Natural killer cell (primary cell): Measurements from ENCODE around the gene CD58. TPM values are rescaled to one million over a fixed set of nuclear protein-coding genes. Genes with fewer than 3 reads are reported as not detected.

Experiments
- ATAC-seq, 3 donors: fragments of 150-1000 bp in 2 of 3; fragments of 200-7000 bp in 1 of 3; cut with Tn5 transposase; 1 replicate in 1 of 3; 2 replicates in 2 of 3; pipeline ENCODE4 v1.10.0; 2021; ENCODE audit warnings: mild to moderate bottlenecking in 2 of 3, moderate library complexity in 2 of 3
- DNase-seq, 2 donors: peaks; one replicate each; pipeline versions ENCODE4 v3.0.0 to v3.0.0-alpha.2; 2013 to 2021; ENCODE audit warnings: mixed read lengths in 1 of 2
- H3K27ac ChIP-seq: one replicate; pipeline ENCODE4 v1.5.1; 2013; ENCODE audit warnings: mild to moderate bottlenecking, low read length
- H3K27me3 ChIP-seq: one replicate; pipeline ENCODE4 v1.6.1; 2013; ENCODE audit warnings: low read length; ENCODE audit not compliant: control insufficient read depth, insufficient read depth
- H3K36me3 ChIP-seq: one replicate; pipeline ENCODE4 v1.6.1; 2013; ENCODE audit warnings: low read length; ENCODE audit not compliant: control insufficient read depth, insufficient read depth
- H3K4me1 ChIP-seq: one replicate; pipeline ENCODE4 v1.6.1; 2013; ENCODE audit warnings: low read length; ENCODE audit not compliant: control insufficient read depth, insufficient read depth
- H3K4me3 ChIP-seq: one replicate; pipeline ENCODE4 v1.5.1; 2013; ENCODE audit warnings: low read length
- H3K9me3 ChIP-seq: one replicate; pipeline ENCODE4 v1.6.1; 2013; ENCODE audit warnings: low read length; ENCODE audit not compliant: control insufficient read depth, insufficient read depth
- H3K27ac Mint-ChIP-seq, 2 donors: one replicate each; pipeline ENCODE4 v1.8.0; 2022; ENCODE audit warnings: mild to moderate bottlenecking in 2 of 2, mixed read lengths in 2 of 2, moderate library complexity in 1 of 2
- H3K27me3 Mint-ChIP-seq, 2 donors: one replicate each; pipeline ENCODE4 v1.8.0; 2022; ENCODE audit warnings: low read depth in 2 of 2, mixed read lengths in 2 of 2
- H3K36me3 Mint-ChIP-seq: one replicate; pipeline ENCODE4 v1.8.0; 2022; ENCODE audit warnings: mixed read lengths
- H3K4me1 Mint-ChIP-seq, 2 donors: one replicate each; pipeline ENCODE4 v1.8.0; 2022; ENCODE audit warnings: mixed read lengths in 2 of 2
- H3K4me3 Mint-ChIP-seq: one replicate; pipeline ENCODE4 v1.8.0; 2022; ENCODE audit warnings: mild to moderate bottlenecking, moderate library complexity, mixed read lengths
- H3K9me3 Mint-ChIP-seq, 2 donors: one replicate each; pipeline ENCODE4 v1.8.0; 2022; ENCODE audit warnings: mixed read lengths in 2 of 2
- WGBS: methylation state at CpG from one replicate; pipeline ENCODE4 v1.1.7; 2013; ENCODE audit warnings: missing lambda C conversion rate; ENCODE audit not compliant: insufficient coverage; 5-methylcytosine and 5-hydroxymethylcytosine counted together
- intact Hi-C: fragments of 100-400 bp; cut with micrococcal nuclease; formaldehyde crosslinking; loops from one replicate; pipeline ENCODE4 v1.14.2; 2022
- total RNA-seq, 4 donors: library from RNA; stranded (reverse); fragments of 120-200 nt in 1 of 4; gene quantifications; one replicate each; pipeline versions ENCODE4 v1.2.3 to v1.2.4, GENCODE V29; 2013 to 2022
- TF ChIP-seq, protein P1 (sequence below): fragments of 200-600 bp; IDR thresholded peaks from one replicate; pipeline ENCODE4 v1.8.0; 2022; ENCODE audit warnings: antibody characterized with exemption

CD58 gene
- total RNA-seq, 3 donors from 2014 or later (not counting 1 experiment from before 2014, with no cell fraction given), result 27.4 to 34.0 (median 28.6) TPM

DNA sequence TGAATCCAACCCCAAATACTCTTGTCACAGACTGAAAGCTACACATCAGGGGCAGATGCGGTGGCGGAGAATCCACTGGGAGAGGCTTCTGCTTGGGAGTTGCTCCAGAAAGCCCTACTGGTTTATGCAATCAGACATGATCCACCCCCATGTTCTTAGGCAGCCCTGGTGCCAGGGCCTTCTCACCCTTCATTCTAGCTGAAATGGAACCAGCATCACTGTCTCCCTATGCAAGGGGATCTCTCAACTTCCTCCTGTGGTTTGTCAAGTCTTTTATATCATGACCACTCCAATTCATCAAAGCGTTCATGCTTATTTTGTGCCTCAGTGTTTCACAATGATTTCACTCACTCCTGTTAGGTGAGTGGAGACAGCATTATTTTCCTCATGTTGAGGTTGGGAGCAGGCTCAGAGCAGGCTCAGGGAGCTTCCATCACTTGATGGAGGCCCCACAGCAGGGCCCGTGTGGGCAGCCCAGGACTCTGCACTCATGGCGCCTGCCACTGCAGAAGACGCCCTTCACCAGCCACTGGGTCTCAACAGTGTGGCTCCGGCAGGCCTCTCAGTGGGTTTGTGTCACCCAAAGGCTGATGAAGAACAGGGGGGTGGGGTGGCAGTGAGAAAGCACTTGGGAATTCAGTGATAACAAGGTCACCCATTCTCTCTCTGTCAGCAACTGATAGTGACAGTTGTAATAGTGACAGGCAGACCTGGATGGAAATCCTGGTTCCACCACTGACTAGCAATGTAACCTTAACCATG, 67.1 kb downstream of the CD58 start:
- H3K4me3 Mint-ChIP-seq, result peak overlapping the region; percentile 75
- H3K4me1 ChIP-seq, result peaks cover 60% of the 10 kb centered on the region
- 44% methylated on average over 7 of the region's 7 CpGs for WGBS
- H3K9me3 ChIP-seq, result no peaks in the 10 kb centered on the region
- ATAC-seq (peak; percentile 30 to 36 (median 35)), DNase-seq (peak; percentile 54 to 58)
- TF ChIP-seq, protein P1, sequence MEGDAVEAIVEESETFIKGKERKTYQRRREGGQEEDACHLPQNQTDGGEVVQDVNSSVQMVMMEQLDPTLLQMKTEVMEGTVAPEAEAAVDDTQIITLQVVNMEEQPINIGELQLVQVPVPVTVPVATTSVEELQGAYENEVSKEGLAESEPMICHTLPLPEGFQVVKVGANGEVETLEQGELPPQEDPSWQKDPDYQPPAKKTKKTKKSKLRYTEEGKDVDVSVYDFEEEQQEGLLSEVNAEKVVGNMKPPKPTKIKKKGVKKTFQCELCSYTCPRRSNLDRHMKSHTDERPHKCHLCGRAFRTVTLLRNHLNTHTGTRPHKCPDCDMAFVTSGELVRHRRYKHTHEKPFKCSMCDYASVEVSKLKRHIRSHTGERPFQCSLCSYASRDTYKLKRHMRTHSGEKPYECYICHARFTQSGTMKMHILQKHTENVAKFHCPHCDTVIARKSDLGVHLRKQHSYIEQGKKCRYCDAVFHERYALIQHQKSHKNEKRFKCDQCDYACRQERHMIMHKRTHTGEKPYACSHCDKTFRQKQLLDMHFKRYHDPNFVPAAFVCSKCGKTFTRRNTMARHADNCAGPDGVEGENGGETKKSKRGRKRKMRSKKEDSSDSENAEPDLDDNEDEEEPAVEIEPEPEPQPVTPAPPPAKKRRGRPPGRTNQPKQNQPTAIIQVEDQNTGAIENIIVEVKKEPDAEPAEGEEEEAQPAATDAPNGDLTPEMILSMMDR, result no peak
- no peaks in the 10 kb centered on the region for H3K36me3 Mint-ChIP-seq
- H3K4me3 ChIP-seq, result no peak overlapping the region
- no peaks in the 10 kb centered on the region for H3K9me3 Mint-ChIP-seq
- H3K27ac Mint-ChIP-seq, result peak overlapping the region; percentile 98 to 99
- H3K27me3 ChIP-seq, result no peaks in the 10 kb centered on the region
- no peaks in the 10 kb centered on the region for H3K27me3 Mint-ChIP-seq
- H3K4me1 Mint-ChIP-seq, result peaks cover 75 to 79% of the 10 kb centered on the region in 2 donors
- peak overlapping the region; percentile 84 for H3K27ac ChIP-seq
- intact Hi-C loops, result loop anchor here (1.0 to 10.0 kb wide), 7 partner anchors 12 to 1151 kb away; no protein-coding TSS in a partner anchor
- no peaks in the 10 kb centered on the region for H3K36me3 ChIP-seq

DNA sequence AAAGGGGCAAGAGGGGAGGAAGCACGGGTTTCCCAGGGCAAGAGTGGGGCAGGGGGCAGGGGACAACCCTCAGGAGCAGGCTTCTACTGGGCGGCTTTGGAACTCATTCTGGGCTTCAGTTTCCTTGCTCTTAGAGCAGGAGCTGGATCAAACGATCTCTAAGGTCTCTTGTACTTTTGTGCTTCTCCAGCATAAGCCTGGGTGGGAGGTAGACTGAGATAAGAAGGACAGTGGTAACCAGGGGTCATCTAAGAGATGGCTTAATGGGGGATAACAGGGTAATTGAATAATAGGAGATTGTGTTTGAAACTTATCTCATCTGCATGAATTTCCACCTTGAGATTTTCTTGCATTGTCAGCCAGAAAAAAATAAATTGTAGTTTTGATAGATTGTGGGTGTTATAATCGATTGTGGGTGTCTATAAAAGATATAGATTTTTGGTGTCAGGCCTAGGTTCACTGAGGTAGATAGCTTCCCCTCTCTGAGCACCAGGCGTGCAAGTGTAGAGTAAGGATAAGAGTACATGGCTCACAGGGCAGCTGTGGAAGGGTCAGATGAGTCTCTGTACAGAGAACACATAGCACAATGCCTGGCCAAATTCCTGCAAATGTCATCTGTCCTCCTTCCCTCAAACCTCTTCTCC, 68.0 kb downstream of the CD58 start:
- H3K27ac ChIP-seq, result peak overlapping the region; percentile 84
- H3K9me3 Mint-ChIP-seq, result no peaks in the 10 kb centered on the region
- H3K27me3 Mint-ChIP-seq, result no peaks in the 10 kb centered on the region
- no peaks in the 10 kb centered on the region for H3K27me3 ChIP-seq
- 87% methylated on average over 5 of the region's 5 CpGs for WGBS
- peak overlapping the region; percentile 18 for H3K4me3 Mint-ChIP-seq
- H3K9me3 ChIP-seq, result no peaks in the 10 kb centered on the region
- DNase-seq (no peak), ATAC-seq (no peak)
- intact Hi-C loops, result loop anchor here (1.0 to 10.0 kb wide), 3 partner anchors 65 to 1152 kb away; no protein-coding TSS in a partner anchor
- H3K27ac Mint-ChIP-seq, result peak overlapping the region; percentile 98 to 99
- no peak overlapping the region for H3K4me3 ChIP-seq
- H3K36me3 ChIP-seq, result no peaks in the 10 kb centered on the region
- TF ChIP-seq, protein P1, result no peak
- no peaks in the 10 kb centered on the region for H3K36me3 Mint-ChIP-seq
- H3K4me1 ChIP-seq, result peaks cover 56% of the 10 kb centered on the region
- peaks cover 66 to 70% of the 10 kb centered on the region in 2 donors for H3K4me1 Mint-ChIP-seq

DNA sequence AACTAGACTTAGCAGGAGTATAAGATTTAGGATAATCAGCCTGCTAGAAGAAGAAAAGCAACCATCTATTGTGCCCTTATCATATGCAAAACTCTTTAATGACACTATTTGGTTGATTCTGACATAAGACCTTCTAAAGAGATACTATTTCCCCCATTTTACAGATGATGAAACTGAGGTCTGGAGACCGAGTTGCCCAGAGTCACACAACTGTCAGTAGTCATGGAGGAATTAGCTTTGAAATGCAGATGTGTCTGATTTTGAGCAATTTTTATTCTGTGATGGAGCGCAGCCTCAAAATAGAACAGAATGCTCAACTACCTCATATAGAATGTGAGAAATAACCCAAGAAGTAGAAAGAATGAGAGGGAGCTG, 69.0 kb downstream of the CD58 start:
- H3K9me3 ChIP-seq, result no peaks in the 10 kb centered on the region
- no peak for DNase-seq
- peak overlapping the region; percentile 98 to 99 for H3K27ac Mint-ChIP-seq
- H3K36me3 ChIP-seq, result no peaks in the 10 kb centered on the region
- TF ChIP-seq, protein P1, result no peak
- intact Hi-C loops, result loop anchor here (5.0 to 10.0 kb wide), 2 partner anchors 65 to 1153 kb away; no protein-coding TSS in a partner anchor
- no peaks in the 10 kb centered on the region for H3K27me3 ChIP-seq
- WGBS, result 100% methylated on average over 1 of the region's 2 CpGs
- no peak overlapping the region for H3K4me3 Mint-ChIP-seq
- H3K27ac ChIP-seq, result no peak overlapping the region
- H3K36me3 Mint-ChIP-seq, result no peaks in the 10 kb centered on the region
- no peaks in the 10 kb centered on the region for H3K27me3 Mint-ChIP-seq
- peaks cover 68 to 72% of the 10 kb centered on the region in 2 donors for H3K4me1 Mint-ChIP-seq
- H3K4me3 ChIP-seq, result no peak overlapping the region
- no peak for ATAC-seq
- H3K9me3 Mint-ChIP-seq, result no peaks in the 10 kb centered on the region
- H3K4me1 ChIP-seq, result peaks cover 56% of the 10 kb centered on the region
